Endothelial cell of umbilical vein (primary cell): ENCODE data around the gene B3GALT6. TPM values are rescaled to one million over a fixed set of nuclear protein-coding genes. Genes with fewer than 3 reads are reported as not detected.

Source experiments
- BruUV-seq: library from RNA; stranded (reverse); fragments of 400-500 nt; replicated peaks from 2 replicates; lab custom pipeline; 2021; lab: Mats Ljungman, UMichigan
- CTCF ChIA-PET: fragments of 300-600, 350-600 bp; sonication (Branson Sonifier 250); formaldehyde crosslinking; loops from one replicate; lab custom pipeline; 2021; ENCODE audit warnings: antibody characterized with exemption, inconsistent platforms; lab: Charles Lee
- POLR2A ChIA-PET: fragments of 300-600, 350-600 bp; sonication (Branson Sonifier 250); formaldehyde crosslinking; loops from one replicate; lab custom pipeline; 2021; ENCODE audit warnings: antibody characterized with exemption, inconsistent platforms; lab: Charles Lee
- DNase-seq: peaks from one replicate; pipeline ENCODE4 v3.0.0-alpha.2; 2011; ENCODE audit warnings: low read depth, low spot score
- FAIRE-seq: peaks from 2 replicates; lab custom pipeline; 2011; peaks lifted over from hg19 to GRCh38; lab: Jason Lieb, UNC
- H2AFZ ChIP-seq: 2 replicates; pipeline ENCODE4 v1.6.0; 2012; ENCODE audit warnings: low read depth, low read length, control low read depth, inconsistent platforms
- H3K27ac ChIP-seq: 2 replicates; pipeline ENCODE4 v1.5.1; 2011; ENCODE audit warnings: low read depth, mild to moderate bottlenecking, control low read depth, low read length, moderate library complexity; ENCODE audit not compliant: insufficient read depth
- H3K27me3 ChIP-seq, 2 experiments: 2 replicates each; pipeline versions ENCODE4 v1.6.0 to v1.6.1; 2011; ENCODE audit warnings: low read length in 2 of 2, mixed read lengths in 1 of 2; ENCODE audit not compliant: control insufficient read depth in 2 of 2, insufficient read depth in 2 of 2
- H3K36me3 ChIP-seq, 2 experiments: 2 replicates in 1 of 2; 3 replicates in 1 of 2; pipeline ENCODE4 v1.5.1; 2011; ENCODE audit warnings: low read length in 2 of 2, mild to moderate bottlenecking in 1 of 2, moderate library complexity in 1 of 2; ENCODE audit not compliant: control insufficient read depth in 2 of 2, insufficient read depth in 2 of 2; ENCODE audit errors: extremely low read depth in 1 of 2
- H3K4me1 ChIP-seq: 3 replicates; pipeline ENCODE4 v1.5.1; 2011; ENCODE audit warnings: mild to moderate bottlenecking, low read length; ENCODE audit not compliant: control insufficient read depth, insufficient read depth; ENCODE audit errors: extremely low read depth
- H3K4me2 ChIP-seq: 2 replicates; pipeline ENCODE4 v1.6.1; 2011; ENCODE audit warnings: low read length, control low read depth, mixed read lengths; ENCODE audit not compliant: insufficient read depth
- H3K4me3 ChIP-seq, 3 experiments: fragments of 200-600 bp in 1 of 3; sonication (generic), shearing (Covaris generic) in 1 of 3; replicated peaks in 1 of 3; 2 replicates each; pipeline ENCODE4 v1.5.1; 2011 to 2016; ENCODE audit warnings: control low read depth in 3 of 3, low read length in 3 of 3, mild to moderate bottlenecking in 2 of 3, inconsistent platforms in 1 of 3, low read depth in 1 of 3, moderate library complexity in 1 of 3; ENCODE audit not compliant: insufficient read depth in 1 of 3
- H3K79me2 ChIP-seq: 2 replicates; pipeline ENCODE4 v1.6.0; 2012; ENCODE audit warnings: low read length, inconsistent platforms; ENCODE audit not compliant: control insufficient read depth, insufficient read depth
- H3K9ac ChIP-seq: replicated peaks from 2 replicates; pipeline ENCODE3; 2011; ENCODE audit warnings: low read length, control low read depth; ENCODE audit not compliant: insufficient read depth; ENCODE audit errors: extremely low read depth
- H3K9me1 ChIP-seq: replicated peaks from 3 replicates; pipeline ENCODE4 v1.6.0; 2011; ENCODE audit warnings: mild to moderate bottlenecking, low read length; ENCODE audit not compliant: control insufficient read depth, insufficient read depth; ENCODE audit errors: extremely low read depth
- H3K9me3 ChIP-seq: replicated peaks from 2 replicates; pipeline ENCODE4 v1.5.1; 2012; ENCODE audit warnings: low read length, inconsistent platforms; ENCODE audit not compliant: control insufficient read depth, insufficient read depth
- H4K20me1 ChIP-seq: replicated peaks from 2 replicates; pipeline ENCODE3; 2011; ENCODE audit warnings: mild to moderate bottlenecking, low read length; ENCODE audit not compliant: control insufficient read depth, insufficient read depth; ENCODE audit errors: extremely low read depth
- CTCF ChIP-seq, 2 donors: IDR thresholded peaks; 1 replicate in 1 of 2; 2 replicates in 1 of 2; pipeline ENCODE4 v1.5.1; 2011; ENCODE audit warnings: low read length in 2 of 2, mild to moderate bottlenecking in 2 of 2, moderate library complexity in 2 of 2, control low read depth in 1 of 2, inconsistent platforms in 1 of 2, low read depth in 1 of 2; ENCODE audit not compliant: insufficient read depth in 1 of 2; ENCODE audit errors: extremely low read depth in 1 of 2
- EZH2 ChIP-seq: IDR thresholded peaks from 2 replicates; pipeline ENCODE4 v1.6.1; 2012; ENCODE audit warnings: borderline replicate concordance, low read depth, mild to moderate bottlenecking, moderate library complexity, low read length, inconsistent platforms; ENCODE audit not compliant: severe bottlenecking
- FOS ChIP-seq: IDR thresholded peaks from 2 replicates; pipeline ENCODE4 v1.6.1; 2011; ENCODE audit warnings: mild to moderate bottlenecking, low read length, moderate library complexity, borderline replicate concordance; ENCODE audit not compliant: insufficient read depth
- GATA2 ChIP-seq: IDR thresholded peaks from 2 replicates; pipeline ENCODE4 v1.7.0; 2011; ENCODE audit warnings: low read depth, mild to moderate bottlenecking, moderate library complexity, mixed read lengths, low read length; ENCODE audit not compliant: insufficient read length, insufficient read depth
- JUN ChIP-seq: IDR thresholded peaks from 2 replicates; pipeline ENCODE4 v1.6.1; 2011; ENCODE audit warnings: borderline replicate concordance, low read depth; ENCODE audit not compliant: insufficient read length, insufficient read depth
- MAX ChIP-seq: IDR thresholded peaks from 2 replicates; pipeline ENCODE4 v1.6.1; 2011; ENCODE audit not compliant: insufficient read depth, insufficient read length
- MYC ChIP-seq: IDR thresholded peaks from one replicate; pipeline ENCODE4 v1.6.1; 2011; ENCODE audit warnings: mild to moderate bottlenecking, low read depth, low read length
- POLR2A ChIP-seq: IDR thresholded peaks from 2 replicates; pipeline ENCODE4 v1.6.1; 2012; ENCODE audit warnings: low read depth, mild to moderate bottlenecking, control low read depth, low read length
- POLR2AphosphoS5 ChIP-seq: IDR thresholded peaks from 2 replicates; pipeline ENCODE4 v1.6.1; 2012; ENCODE audit warnings: low read depth, mild to moderate bottlenecking, control low read depth, low read length, moderate library complexity; ENCODE audit not compliant: insufficient read depth
- dilution Hi-C: fragments of 300-500 bp; cut with MboI; formaldehyde crosslinking; loops from one replicate; pipeline ENCODE4 v1.15.0; 2019; ENCODE audit warnings: low sequenced_read_pairs; ENCODE audit not compliant: extremely low pct_ligation_motif_present
- intact Hi-C: fragments of 100-400 bp; cut with micrococcal nuclease; formaldehyde crosslinking; loops from one replicate; pipeline ENCODE4 v1.10.0; 2022
- polyA plus RNA-seq, 4 experiments: library from polyadenylated mRNA; depleted of rRNA in 3 of 4; stranded (reverse) in 3 of 4; unstranded in 1 of 4; fragments of >200 nt; gene quantifications; 2 replicates each; pipeline versions ENCODE4 v1.2.1 to v1.2.3, GENCODE V29; 2011 to 2012; ENCODE audit warnings: missing spikeins in 1 of 4
- total RNA-seq: library from RNA; stranded (reverse); gene quantifications from 2 replicates; pipeline ENCODE4 v1.2.3, GENCODE V29; 2021

Gene B3GALT6
- total and polyA plus RNA-seq, 2 donors (not counting 3 experiments of a cell fraction or from before 2014, with no cell fraction given): 24.6 to 34.1 TPM

- Histone ChIP-seq H2AFZ (no peak overlapping the region), H3K9ac (no peak overlapping the region), H3K27ac (no peak overlapping the region), H3K9me1 (no peaks in the 10 kb centered on the region), H3K9me3 (no peaks in the 10 kb centered on the region), H3K27me3 (no peaks in the 10 kb centered on the region), H3K36me3 (no peaks in the 10 kb centered on the region), H3K79me2 (peaks cover 19% of the 10 kb centered on the region), H3K4me3 (no peak overlapping the region), H4K20me1 (no peaks in the 10 kb centered on the region), H3K4me2 (no peak overlapping the region), H3K4me1 (no peaks in the 10 kb centered on the region)
- CTCF ChIA-PET: no interaction called here
- DNase-seq (no peak), FAIRE-seq (no peak)
- dilution Hi-C loops (no loop called here), intact Hi-C loops (no loop called here)
- BruUV-seq: no TSS peak
- POLR2A ChIA-PET: no interaction called here
- TF ChIP-seq JUN (no peak), POLR2A (no peak), EZH2 (no peak), FOS (no peak), MAX (no peak), CTCF (IDR thresholded peaks at IDR 0.05; ENCODE audit: extremely low read depth in 1 of 2, insufficient read depth in 1 of 2, low read depth in 1 of 2, low read length in 2 of 2) (no peak), MYC (no peak), POLR2AphosphoS5 (no peak), GATA2 (no peak)
These were observed 5.2 kb downstream of the B3GALT6 start for GRCh38 chr1:1236945-1237873.
